ENCODE data around the gene PCDHGA9.

Gene PCDHGA9

DNA sequence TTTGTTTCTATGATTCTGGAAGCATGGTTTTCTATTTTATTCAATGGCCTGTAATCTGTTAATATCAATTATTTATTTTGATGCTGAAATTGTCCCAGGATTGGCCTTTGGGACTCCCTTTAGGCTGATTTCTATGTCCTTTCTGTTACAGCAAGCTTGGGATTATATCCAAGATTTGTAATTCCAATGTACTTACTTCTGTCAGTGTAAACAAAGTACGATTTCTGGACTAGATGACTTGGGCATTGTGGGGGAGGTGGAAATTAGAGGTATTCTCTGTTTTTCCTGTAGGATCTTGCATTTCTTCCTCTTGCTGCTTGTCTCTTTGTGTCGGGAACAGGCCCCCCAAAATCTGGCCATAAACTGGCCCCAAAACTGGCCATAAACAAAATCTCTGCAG is 31.4 kb downstream of the PCDHGA9 start:
- DNase-seq (ENCODE audit: low read depth): no peak
- H3K4me3 ChIP-seq (ENCODE audit: low read depth, low read length): no peak overlapping the region
- TF ChIP-seq CTCF (IDR thresholded peaks at IDR 0.05; ENCODE audit: low read depth, low read length, missing control alignments): no peak

- no peak overlapping the region for H3K4me3 ChIP-seq (ENCODE audit: low read depth, low read length)
- TF ChIP-seq CTCF (IDR thresholded peaks at IDR 0.05; ENCODE audit: low read depth, low read length, missing control alignments): no peak
- DNase-seq (ENCODE audit: low read depth): no peak
Observed at GRCh38 chr5:141437221-141437620, 34.6 kb downstream of the PCDHGA9 start.

- H3K4me3 ChIP-seq (ENCODE audit: low read depth, low read length): no peak overlapping the region
- DNase-seq (ENCODE audit: low read depth): no peak
- no peak for TF ChIP-seq CTCF (IDR thresholded peaks at IDR 0.05; ENCODE audit: low read depth, low read length, missing control alignments)
Observed at GRCh38 chr5:141439411-141440141, 37.0 kb downstream of the PCDHGA9 start.

DNA sequence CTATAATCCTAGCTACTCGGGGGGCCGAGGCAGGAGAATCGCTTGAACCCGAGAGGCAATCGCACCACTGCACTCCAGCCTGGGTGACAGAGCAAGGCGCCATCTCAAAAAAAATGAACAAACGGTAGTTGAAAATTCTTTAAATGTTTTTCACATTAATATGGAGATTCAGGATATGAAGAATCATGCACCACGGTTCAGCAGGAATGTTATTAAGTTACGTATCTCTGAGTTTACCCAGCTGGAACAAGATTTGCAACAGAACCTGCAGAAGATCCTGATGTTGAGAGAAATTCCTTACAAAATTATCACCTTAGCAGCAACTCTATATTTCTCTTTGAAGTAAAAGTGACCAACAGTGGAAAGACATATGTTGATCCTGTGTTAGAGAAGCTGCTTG is 37.8 kb downstream of the PCDHGA9 start:
- no peak for DNase-seq (ENCODE audit: low read depth)
- no peak for TF ChIP-seq CTCF (IDR thresholded peaks at IDR 0.05; ENCODE audit: low read depth, low read length, missing control alignments)
- no peak overlapping the region for H3K4me3 ChIP-seq (ENCODE audit: low read depth, low read length)

DNA sequence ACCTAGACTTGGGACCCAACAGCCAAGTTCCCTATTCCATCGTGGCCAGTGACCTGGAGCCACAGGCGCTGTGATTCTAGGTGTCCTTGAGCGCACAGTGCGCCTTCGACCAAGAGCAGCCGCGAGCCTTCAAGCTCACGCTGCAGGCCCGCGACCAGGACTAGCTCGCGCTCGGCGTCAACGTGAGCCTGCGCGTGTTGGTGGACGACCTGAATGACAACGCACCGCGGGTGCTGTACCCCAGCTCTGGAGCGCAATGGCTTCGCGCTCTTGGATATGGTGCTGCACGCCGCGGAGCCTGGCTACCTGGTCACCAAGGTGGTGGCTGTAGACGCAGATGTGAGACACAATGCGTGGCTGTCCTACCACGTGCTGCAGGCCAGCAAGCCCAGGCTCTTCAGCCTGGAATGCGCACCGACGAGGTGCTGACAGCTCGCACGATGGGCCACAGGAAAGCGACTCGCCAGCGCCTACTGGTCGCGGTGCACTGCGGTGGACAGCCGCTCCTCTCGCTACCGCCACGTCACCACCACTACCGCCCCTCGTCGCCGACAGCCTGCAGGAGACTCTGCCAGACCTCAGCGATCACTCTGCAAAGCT is 39.1 kb downstream of the PCDHGA9 start:
- no peak for TF ChIP-seq CTCF (IDR thresholded peaks at IDR 0.05; ENCODE audit: low read depth, low read length, missing control alignments)
- no peak overlapping the region for H3K4me3 ChIP-seq (ENCODE audit: low read depth, low read length)
- DNase-seq (ENCODE audit: low read depth): no peak

All from GM12864 (cell line).